Body of pancreas (tissue), 4 donors: ENCODE results near the gene MAPK1IP1L.

ENCODE experiments used
- POLR2A ChIP-seq, 3 donors: fragments of 450-650 bp; IDR thresholded peaks; one replicate each; pipeline ENCODE4 v1.6.1; 2016; ENCODE audit warnings: antibody characterized with exemption in 3 of 3, mild to moderate bottlenecking in 2 of 3
- TF ChIP-seq, protein P1 (sequence below), 7 experiments: fragments of 450-650 bp in 4 of 7; fragments of 200-600 bp in 3 of 7; sonication (generic) in 3 of 7; IDR thresholded peaks; one replicate each; pipeline ENCODE4 v1.5.1; 2016 to 2019; ENCODE audit warnings: antibody characterized with exemption in 7 of 7

DNA sequence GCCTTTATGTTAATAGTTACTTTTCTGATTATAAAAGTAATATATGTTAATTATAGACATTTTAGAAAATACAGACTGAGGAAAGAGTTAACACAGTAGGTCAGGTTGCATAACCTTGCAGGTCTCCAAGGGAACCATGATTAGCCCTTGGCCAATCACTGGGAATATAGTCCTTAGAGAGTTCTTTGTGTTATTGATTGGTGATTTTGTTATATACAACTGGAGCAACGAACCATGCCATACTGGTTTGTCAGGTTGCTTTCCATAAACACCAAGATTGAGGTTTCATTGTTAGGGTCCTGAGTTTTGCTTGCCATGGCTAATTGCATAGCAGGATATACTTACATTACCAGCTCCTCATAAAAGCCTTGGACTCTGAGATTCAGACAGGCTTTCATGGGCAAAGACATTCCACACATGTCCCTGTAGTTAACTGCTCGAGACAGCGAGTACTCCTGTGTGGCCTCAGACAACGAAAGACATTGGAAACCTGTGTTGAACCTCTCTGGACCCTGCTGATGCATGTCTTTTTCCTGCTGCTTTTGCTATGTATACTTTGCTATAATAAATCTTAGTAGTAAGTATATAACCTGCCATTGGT, 33.7 kb downstream of the MAPK1IP1L start:
- TF ChIP-seq, protein P1, sequence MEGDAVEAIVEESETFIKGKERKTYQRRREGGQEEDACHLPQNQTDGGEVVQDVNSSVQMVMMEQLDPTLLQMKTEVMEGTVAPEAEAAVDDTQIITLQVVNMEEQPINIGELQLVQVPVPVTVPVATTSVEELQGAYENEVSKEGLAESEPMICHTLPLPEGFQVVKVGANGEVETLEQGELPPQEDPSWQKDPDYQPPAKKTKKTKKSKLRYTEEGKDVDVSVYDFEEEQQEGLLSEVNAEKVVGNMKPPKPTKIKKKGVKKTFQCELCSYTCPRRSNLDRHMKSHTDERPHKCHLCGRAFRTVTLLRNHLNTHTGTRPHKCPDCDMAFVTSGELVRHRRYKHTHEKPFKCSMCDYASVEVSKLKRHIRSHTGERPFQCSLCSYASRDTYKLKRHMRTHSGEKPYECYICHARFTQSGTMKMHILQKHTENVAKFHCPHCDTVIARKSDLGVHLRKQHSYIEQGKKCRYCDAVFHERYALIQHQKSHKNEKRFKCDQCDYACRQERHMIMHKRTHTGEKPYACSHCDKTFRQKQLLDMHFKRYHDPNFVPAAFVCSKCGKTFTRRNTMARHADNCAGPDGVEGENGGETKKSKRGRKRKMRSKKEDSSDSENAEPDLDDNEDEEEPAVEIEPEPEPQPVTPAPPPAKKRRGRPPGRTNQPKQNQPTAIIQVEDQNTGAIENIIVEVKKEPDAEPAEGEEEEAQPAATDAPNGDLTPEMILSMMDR (IDR thresholded peaks at IDR 0.05): no peak
- TF ChIP-seq POLR2A (IDR thresholded peaks at IDR 0.05): no peak
